Measurements from ENCODE around the gene SGCA. TPM values are rescaled to one million over a fixed set of nuclear protein-coding genes. Genes with fewer than 3 reads are reported as not detected.

Gene SGCA
- total and polyA plus RNA-seq, 4 donors = 0.31 to 1.3 (median 1.2) TPM; not detected in 1

GRCh38 chr17:50214976-50215760, 49.4 kb downstream of the SGCA start:
- TF ChIP-seq EGR1 (IDR thresholded peaks at IDR 0.05; ENCODE audit: low read depth in 2 of 2) (no peak), FOXA2 (IDR thresholded peaks at IDR 0.05) (no peak), GABPA (IDR thresholded peaks at IDR 0.05 in 1 of 2, conservative IDR thresholded peaks at IDR 0.05 in 1 of 2) (no peak), ATF3 (IDR thresholded peaks at IDR 0.05) (no peak)
- Histone ChIP-seq H3K4me3 (ENCODE audit: low read depth in 1 of 3, low read length in 3 of 3) (no peak overlapping the region), H3K27me3 (ENCODE audit: control insufficient read depth in 4 of 4, insufficient read depth in 4 of 4, low read length in 3 of 4) (no peaks in the 10 kb centered on the region), H3K4me1 (ENCODE audit: control insufficient read depth in 4 of 4, insufficient read depth in 4 of 4, low read length in 3 of 4) (peaks cover 11 to 30% (median 26%) of the 10 kb centered on the region in 4 donors), H3K9ac (ENCODE audit: low read depth in 1 of 2, low read length in 2 of 2) (no peak overlapping the region), H3K9me3 (ENCODE audit: control insufficient read depth in 4 of 4, low read length in 3 of 4) (no peaks in the 10 kb centered on the region), H3K36me3 (ENCODE audit: control insufficient read depth in 4 of 4, insufficient read depth in 3 of 4, low read depth in 1 of 4, low read length in 3 of 4) (no peaks in the 10 kb centered on the region), H3K27ac (ENCODE audit: low read depth in 1 of 2, low read length in 2 of 2) (no peak overlapping the region)
- DNase-seq (ENCODE audit: low spot score) = no peak
- 74% methylated on average over 8 of the region's 8 CpGs for WGBS

- WGBS = 48% methylated on average over 3 of the region's 3 CpGs
Observed at GRCh38 chr17:50217591-50217990, 51.8 kb downstream of the SGCA start.

More at GRCh38 chr17:50217591-50217990, 51.8 kb downstream of the SGCA start:
- no peak for DNase-seq (ENCODE audit: low spot score)
- no peak for TF ChIP-seq YY1 (IDR thresholded peaks at IDR 0.05)
- TF ChIP-seq HNF4A (conservative IDR thresholded peaks at IDR 0.05) = no peak
- TF ChIP-seq GABPA (IDR thresholded peaks at IDR 0.05 in 1 of 2, conservative IDR thresholded peaks at IDR 0.05 in 1 of 2) = no peak
- TF ChIP-seq CTCF (IDR thresholded peaks at IDR 0.05; ENCODE audit: low read depth, low read length, missing input control) = no peak
- TF ChIP-seq RAD21 (IDR thresholded peaks at IDR 0.05) = no peak
- no peak for TF ChIP-seq FOXA1 (IDR thresholded peaks at IDR 0.05)
- no peak for TF ChIP-seq JUND (IDR thresholded peaks at IDR 0.05)
- no peak for TF ChIP-seq EGR1 (IDR thresholded peaks at IDR 0.05; ENCODE audit: low read depth in 2 of 2)
- TF ChIP-seq SP1 (IDR thresholded peaks at IDR 0.05) = no peak
- TF ChIP-seq MAX (IDR thresholded peaks at IDR 0.05) = no peak
- TF ChIP-seq REST (IDR thresholded peaks at IDR 0.05) = no peak
- TF ChIP-seq TAF1 (conservative IDR thresholded peaks at IDR 0.05) = no peak
- no peak for TF ChIP-seq HNF4G (IDR thresholded peaks at IDR 0.05)
- TF ChIP-seq NR2F2 (IDR thresholded peaks at IDR 0.05) = no peak
- H3K4me1 ChIP-seq (ENCODE audit: control insufficient read depth in 4 of 4, insufficient read depth in 4 of 4, low read length in 3 of 4) = peaks cover 16 to 31% (median 30%) of the 10 kb centered on the region in 4 donors
- no peak overlapping the region for H3K4me3 ChIP-seq (ENCODE audit: low read depth in 1 of 3, low read length in 3 of 3)
- H3K9ac ChIP-seq (ENCODE audit: low read depth in 1 of 2, low read length in 2 of 2) = peak overlapping the region in 1 of 2 donors; percentile 54
- no peaks in the 10 kb centered on the region for H3K27me3 ChIP-seq (ENCODE audit: control insufficient read depth in 4 of 4, insufficient read depth in 4 of 4, low read length in 3 of 4)
- H3K36me3 ChIP-seq (ENCODE audit: control insufficient read depth in 4 of 4, insufficient read depth in 3 of 4, low read depth in 1 of 4, low read length in 3 of 4) = no peaks in the 10 kb centered on the region
- peak overlapping the region; percentile 63 to 76 for H3K27ac ChIP-seq (ENCODE audit: low read depth in 1 of 2, low read length in 2 of 2)
- H3K9me3 ChIP-seq (ENCODE audit: control insufficient read depth in 4 of 4, low read length in 3 of 4) = no peaks in the 10 kb centered on the region

Data from liver (tissue), 9 donors.